ENCODE measurements around the gene TRERF1.

DNA sequence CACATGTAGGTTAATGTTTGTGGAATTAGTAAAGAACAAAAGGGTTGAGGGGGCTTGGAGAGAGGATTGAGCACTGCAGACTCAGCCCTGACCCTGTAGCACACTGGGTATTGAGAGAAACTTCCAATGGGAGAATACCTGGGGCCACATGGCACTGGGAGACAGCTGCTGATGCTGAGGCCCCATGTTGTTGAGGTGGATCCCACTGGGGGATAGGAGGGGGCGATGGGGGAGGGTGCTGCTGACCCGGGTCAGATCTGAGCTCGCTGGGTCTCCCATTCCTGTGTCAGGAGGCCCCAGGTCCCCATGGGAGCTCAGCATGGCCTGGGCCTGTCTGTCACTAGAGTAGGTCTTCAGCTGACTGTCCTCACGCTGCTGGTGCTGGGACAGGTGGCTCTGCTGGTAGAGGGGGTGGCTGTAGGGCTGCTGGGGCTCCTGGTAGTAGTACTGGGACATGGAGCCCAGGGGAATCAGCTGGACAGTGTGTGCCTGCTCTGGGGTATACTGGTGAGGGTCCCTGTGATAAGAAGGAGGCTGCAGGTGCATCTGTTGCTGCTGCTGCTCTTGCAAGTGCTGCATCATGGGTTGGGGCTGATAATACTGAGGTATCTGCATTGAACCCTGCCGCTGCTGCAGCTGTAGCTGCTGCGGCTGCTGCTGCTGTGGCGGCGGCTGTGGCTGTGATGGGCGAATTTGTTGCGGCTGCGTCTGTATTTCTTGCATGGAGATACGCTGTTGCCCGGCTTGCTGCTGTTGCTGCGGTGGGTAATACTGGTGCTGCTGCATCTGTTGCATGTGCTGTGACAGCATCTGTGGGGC lies 183.5 kb downstream of the TRERF1 start:
- no peak for TF ChIP-seq ZNF317 (CRISPR knock-in tag; IDR thresholded peaks at IDR 0.05; ENCODE audit: borderline replicate concordance, low read depth)
- TF ChIP-seq, protein P1, sequence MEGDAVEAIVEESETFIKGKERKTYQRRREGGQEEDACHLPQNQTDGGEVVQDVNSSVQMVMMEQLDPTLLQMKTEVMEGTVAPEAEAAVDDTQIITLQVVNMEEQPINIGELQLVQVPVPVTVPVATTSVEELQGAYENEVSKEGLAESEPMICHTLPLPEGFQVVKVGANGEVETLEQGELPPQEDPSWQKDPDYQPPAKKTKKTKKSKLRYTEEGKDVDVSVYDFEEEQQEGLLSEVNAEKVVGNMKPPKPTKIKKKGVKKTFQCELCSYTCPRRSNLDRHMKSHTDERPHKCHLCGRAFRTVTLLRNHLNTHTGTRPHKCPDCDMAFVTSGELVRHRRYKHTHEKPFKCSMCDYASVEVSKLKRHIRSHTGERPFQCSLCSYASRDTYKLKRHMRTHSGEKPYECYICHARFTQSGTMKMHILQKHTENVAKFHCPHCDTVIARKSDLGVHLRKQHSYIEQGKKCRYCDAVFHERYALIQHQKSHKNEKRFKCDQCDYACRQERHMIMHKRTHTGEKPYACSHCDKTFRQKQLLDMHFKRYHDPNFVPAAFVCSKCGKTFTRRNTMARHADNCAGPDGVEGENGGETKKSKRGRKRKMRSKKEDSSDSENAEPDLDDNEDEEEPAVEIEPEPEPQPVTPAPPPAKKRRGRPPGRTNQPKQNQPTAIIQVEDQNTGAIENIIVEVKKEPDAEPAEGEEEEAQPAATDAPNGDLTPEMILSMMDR (IDR thresholded peaks at IDR 0.05), result no peak
- TF ChIP-seq MYBL2 (CRISPR knock-in tag; IDR thresholded peaks at IDR 0.05), result no peak
- TF ChIP-seq JUN (CRISPR knock-in tag; IDR thresholded peaks at IDR 0.05), result no peak
- TF ChIP-seq, protein P2, sequence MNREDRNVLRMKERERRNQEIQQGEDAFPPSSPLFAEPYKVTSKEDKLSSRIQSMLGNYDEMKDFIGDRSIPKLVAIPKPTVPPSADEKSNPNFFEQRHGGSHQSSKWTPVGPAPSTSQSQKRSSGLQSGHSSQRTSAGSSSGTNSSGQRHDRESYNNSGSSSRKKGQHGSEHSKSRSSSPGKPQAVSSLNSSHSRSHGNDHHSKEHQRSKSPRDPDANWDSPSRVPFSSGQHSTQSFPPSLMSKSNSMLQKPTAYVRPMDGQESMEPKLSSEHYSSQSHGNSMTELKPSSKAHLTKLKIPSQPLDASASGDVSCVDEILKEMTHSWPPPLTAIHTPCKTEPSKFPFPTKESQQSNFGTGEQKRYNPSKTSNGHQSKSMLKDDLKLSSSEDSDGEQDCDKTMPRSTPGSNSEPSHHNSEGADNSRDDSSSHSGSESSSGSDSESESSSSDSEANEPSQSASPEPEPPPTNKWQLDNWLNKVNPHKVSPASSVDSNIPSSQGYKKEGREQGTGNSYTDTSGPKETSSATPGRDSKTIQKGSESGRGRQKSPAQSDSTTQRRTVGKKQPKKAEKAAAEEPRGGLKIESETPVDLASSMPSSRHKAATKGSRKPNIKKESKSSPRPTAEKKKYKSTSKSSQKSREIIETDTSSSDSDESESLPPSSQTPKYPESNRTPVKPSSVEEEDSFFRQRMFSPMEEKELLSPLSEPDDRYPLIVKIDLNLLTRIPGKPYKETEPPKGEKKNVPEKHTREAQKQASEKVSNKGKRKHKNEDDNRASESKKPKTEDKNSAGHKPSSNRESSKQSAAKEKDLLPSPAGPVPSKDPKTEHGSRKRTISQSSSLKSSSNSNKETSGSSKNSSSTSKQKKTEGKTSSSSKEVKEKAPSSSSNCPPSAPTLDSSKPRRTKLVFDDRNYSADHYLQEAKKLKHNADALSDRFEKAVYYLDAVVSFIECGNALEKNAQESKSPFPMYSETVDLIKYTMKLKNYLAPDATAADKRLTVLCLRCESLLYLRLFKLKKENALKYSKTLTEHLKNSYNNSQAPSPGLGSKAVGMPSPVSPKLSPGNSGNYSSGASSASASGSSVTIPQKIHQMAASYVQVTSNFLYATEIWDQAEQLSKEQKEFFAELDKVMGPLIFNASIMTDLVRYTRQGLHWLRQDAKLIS (CRISPR knock-in tag; IDR thresholded peaks at IDR 0.05; ENCODE audit: borderline replicate concordance), result no peak
- TF ChIP-seq, protein P3, sequence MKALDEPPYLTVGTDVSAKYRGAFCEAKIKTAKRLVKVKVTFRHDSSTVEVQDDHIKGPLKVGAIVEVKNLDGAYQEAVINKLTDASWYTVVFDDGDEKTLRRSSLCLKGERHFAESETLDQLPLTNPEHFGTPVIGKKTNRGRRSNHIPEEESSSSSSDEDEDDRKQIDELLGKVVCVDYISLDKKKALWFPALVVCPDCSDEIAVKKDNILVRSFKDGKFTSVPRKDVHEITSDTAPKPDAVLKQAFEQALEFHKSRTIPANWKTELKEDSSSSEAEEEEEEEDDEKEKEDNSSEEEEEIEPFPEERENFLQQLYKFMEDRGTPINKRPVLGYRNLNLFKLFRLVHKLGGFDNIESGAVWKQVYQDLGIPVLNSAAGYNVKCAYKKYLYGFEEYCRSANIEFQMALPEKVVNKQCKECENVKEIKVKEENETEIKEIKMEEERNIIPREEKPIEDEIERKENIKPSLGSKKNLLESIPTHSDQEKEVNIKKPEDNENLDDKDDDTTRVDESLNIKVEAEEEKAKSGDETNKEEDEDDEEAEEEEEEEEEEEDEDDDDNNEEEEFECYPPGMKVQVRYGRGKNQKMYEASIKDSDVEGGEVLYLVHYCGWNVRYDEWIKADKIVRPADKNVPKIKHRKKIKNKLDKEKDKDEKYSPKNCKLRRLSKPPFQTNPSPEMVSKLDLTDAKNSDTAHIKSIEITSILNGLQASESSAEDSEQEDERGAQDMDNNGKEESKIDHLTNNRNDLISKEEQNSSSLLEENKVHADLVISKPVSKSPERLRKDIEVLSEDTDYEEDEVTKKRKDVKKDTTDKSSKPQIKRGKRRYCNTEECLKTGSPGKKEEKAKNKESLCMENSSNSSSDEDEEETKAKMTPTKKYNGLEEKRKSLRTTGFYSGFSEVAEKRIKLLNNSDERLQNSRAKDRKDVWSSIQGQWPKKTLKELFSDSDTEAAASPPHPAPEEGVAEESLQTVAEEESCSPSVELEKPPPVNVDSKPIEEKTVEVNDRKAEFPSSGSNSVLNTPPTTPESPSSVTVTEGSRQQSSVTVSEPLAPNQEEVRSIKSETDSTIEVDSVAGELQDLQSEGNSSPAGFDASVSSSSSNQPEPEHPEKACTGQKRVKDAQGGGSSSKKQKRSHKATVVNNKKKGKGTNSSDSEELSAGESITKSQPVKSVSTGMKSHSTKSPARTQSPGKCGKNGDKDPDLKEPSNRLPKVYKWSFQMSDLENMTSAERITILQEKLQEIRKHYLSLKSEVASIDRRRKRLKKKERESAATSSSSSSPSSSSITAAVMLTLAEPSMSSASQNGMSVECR (CRISPR knock-in tag; IDR thresholded peaks at IDR 0.05; ENCODE audit: borderline replicate concordance), result no peak
- no peak for TF ChIP-seq SP1 (CRISPR knock-in tag; conservative IDR thresholded peaks at IDR 0.05)

Data from WTC11 (cell line).